ENCODE measurements around the gene BANP.

Gene BANP

DNA sequence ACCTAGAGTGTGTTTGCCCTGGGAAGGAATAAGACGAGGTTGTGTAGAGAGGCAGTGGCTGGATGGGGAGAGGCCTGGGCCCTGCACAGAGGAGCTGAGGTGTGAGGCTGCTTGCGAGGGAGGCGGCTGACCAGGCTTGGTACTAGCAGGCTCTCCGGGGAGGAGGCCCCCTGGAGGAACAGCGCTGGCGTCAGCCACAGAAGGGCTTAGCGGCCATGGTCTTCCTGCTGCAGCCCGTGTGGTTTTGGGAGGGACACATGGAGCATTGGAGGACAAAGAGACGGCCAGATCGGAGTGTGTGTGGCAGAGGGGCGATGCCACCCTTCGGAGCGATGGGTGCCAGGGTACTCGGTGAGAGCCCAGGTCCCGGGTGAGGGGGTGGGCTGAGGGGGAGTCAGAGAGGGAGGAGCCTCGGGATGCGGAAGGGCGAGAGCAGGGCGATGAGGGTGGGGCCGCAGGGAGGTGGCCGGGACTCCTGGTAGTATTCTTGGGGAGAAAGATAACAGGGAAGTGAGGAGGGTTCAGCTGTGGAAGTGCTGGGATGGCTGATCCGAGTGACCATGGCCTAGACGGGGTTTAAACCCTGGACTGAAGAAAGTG, 8.3 kb downstream of the BANP start:
- no peak overlapping the region for H3K4me3 ChIP-seq (replicated peaks; ENCODE audit: low read depth, low read length)
- DNase-seq (ENCODE audit: extremely low read depth, low read depth), result no peak
- no peak for TF ChIP-seq CTCF (IDR thresholded peaks at IDR 0.05; ENCODE audit: low read depth, low read length, missing control alignments)

- no peak for DNase-seq (ENCODE audit: extremely low read depth, low read depth)
- TF ChIP-seq CTCF (IDR thresholded peaks at IDR 0.05; ENCODE audit: low read depth, low read length, missing control alignments), result no peak
- no peak overlapping the region for H3K4me3 ChIP-seq (replicated peaks; ENCODE audit: low read depth, low read length)
Observed at GRCh38 chr16:87960296-87960695, 9.1 kb downstream of the BANP start.

DNA sequence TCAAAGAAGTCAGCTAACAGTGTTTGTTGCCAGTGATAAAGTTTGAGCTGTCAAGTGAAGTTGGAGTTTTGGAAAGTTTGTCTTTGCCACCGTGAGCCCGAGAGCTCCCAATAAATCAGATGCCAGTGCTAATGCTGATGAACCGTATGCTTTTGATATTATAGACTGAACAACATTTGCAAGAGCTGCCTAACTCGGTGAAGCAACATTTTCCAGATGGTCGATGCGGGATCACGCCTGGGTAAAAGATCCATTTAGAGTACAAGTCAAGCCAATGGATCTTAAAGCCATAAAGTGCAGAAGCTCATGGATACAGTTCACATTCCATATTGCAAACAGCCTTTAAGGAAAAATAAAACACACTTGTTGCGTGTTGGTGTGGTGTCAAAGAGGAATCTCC, 9.6 kb downstream of the BANP start:
- no peak for TF ChIP-seq CTCF (IDR thresholded peaks at IDR 0.05; ENCODE audit: low read depth, low read length, missing control alignments)
- DNase-seq (ENCODE audit: extremely low read depth, low read depth), result no peak
- H3K4me3 ChIP-seq (replicated peaks; ENCODE audit: low read depth, low read length), result no peak overlapping the region

DNA sequence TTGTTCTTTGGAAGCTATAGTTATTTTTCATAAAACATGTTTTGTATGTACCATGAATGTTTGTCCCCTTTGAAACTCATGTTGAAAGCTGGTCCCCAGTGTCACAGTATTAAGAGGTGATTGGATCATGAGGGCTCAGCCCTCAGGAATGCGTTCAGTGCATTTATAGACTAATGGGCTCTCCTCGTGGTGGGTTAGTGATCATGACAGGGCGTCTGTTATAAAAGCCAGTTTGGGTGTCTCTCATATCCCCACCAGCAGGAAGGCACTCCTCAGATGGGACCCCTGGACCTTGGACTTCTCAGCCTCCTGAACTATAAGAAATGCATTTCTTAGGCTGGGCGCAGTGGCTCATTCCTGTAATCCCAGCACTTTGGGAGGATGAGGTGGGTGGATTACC, 10.4 kb downstream of the BANP start:
- TF ChIP-seq CTCF (IDR thresholded peaks at IDR 0.05; ENCODE audit: low read depth, low read length, missing control alignments), result no peak
- DNase-seq (ENCODE audit: extremely low read depth, low read depth), result no peak
- H3K4me3 ChIP-seq (replicated peaks; ENCODE audit: low read depth, low read length), result no peak overlapping the region

DNA sequence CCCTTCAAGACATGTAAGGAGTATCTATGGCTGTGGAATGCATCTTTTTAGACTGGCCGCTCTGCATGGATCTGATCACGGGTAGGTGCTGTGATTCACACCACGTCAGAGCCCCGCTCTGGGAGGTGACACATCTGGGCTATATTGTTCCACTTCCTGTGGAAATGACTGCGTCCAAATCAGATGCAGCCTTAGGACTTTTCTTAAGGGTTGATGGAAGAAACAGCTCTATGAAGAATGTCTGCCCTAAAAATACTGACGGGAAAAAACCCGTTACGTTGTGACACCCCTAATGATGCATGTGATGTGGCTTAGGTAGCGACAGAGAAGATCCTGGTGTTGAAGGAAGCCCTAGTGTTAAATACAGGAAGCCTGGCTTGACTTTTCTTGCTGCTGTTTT, 12.2 kb downstream of the BANP start:
- H3K4me3 ChIP-seq (replicated peaks; ENCODE audit: low read depth, low read length), result no peak overlapping the region
- peak; percentile 64 for DNase-seq (ENCODE audit: extremely low read depth, low read depth)
- TF ChIP-seq CTCF (IDR thresholded peaks at IDR 0.05; ENCODE audit: low read depth, low read length, missing control alignments), result no peak

DNA sequence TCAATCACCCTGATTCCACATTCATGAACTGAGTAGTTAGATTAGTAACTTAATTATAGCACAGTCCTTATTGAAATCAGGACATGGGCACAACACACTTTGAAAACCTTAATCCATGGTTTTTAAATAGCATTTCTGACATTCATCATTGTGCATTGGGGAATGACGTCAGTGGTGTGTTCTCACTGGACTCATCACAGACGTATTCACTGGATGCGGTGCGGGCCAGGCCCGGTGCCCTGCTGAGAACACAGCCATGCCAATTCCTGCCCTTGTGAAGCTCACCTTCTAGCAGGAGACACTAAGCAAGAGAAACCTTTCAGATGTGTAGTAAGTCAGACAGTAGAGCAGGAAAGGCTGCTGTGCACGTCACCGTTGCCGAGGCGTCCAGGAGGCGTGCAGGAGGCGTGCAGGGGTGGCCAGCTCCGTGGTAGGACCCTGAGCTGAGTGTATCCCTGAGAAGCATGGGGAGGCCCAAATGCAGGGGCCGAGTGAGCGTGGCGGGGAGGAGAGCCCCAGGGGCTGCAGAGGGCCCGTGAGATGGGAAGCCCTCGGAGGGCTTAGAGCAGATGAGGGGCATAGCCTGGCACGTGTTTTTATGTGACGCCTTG, 12.9 kb downstream of the BANP start:
- TF ChIP-seq CTCF (IDR thresholded peaks at IDR 0.05; ENCODE audit: low read depth, low read length, missing control alignments), result no peak
- DNase-seq (ENCODE audit: extremely low read depth, low read depth), result no peak
- H3K4me3 ChIP-seq (replicated peaks; ENCODE audit: low read depth, low read length), result no peak overlapping the region

- no peak for TF ChIP-seq CTCF (IDR thresholded peaks at IDR 0.05; ENCODE audit: low read depth, low read length, missing control alignments)
- H3K4me3 ChIP-seq (replicated peaks; ENCODE audit: low read depth, low read length), result no peak overlapping the region
- DNase-seq (ENCODE audit: extremely low read depth, low read depth), result no peak
Observed at GRCh38 chr16:87965417-87965816, 14.2 kb downstream of the BANP start.

Data from HFF-Myc (cell line).